K562 (cell line): ENCODE data around the gene MCCC1. TPM values are rescaled to one million over a fixed set of nuclear protein-coding genes. Genes with fewer than 3 reads are reported as not detected.
A peak's percentile ranks its signal among the peaks of the same experiment; 100 is the strongest.

ENCODE experiments used
- ATAC-seq: fragments of 200-7000 bp; cut with Tn5 transposase; 3 replicates; pipeline ENCODE4 v1.9.1; 2020; ENCODE audit warnings: moderate library complexity
- BruUV-seq: library from RNA; stranded (reverse); fragments of 400-500 nt; replicated peaks from 2 replicates; lab custom pipeline; 2021; lab: Mats Ljungman, UMichigan
- CTCF ChIA-PET: fragments of 300-600 bp; formaldehyde crosslinking; extraction: SDS; loops from one replicate; lab custom pipeline; 2021; ENCODE audit warnings: low intra/inter-chr PET ratio; lab: Yijun Ruan, JAX
- POLR2A ChIA-PET: fragments of 300-600, 350-650 bp; sonication (Branson Sonifier 250); formaldehyde crosslinking; extraction: SDS; loops from one replicate; lab custom pipeline; 2021; ENCODE audit warnings: antibody characterized with exemption, inconsistent platforms; lab: Yijun Ruan, JAX
- DNase-seq, 4 experiments: peaks; one replicate each; pipeline versions ENCODE4 v3.0.0 to v3.0.0-alpha.2; 2011 to 2018; ENCODE audit warnings: low spot score in 3 of 4, mixed read lengths in 3 of 4; ENCODE audit errors: extremely low read depth in 1 of 4
- FAIRE-seq: peaks from 2 replicates; lab custom pipeline; 2011; peaks lifted over from hg19 to GRCh38; lab: Jason Lieb, UNC
- H2AFZ ChIP-seq: 2 replicates; pipeline ENCODE4 v1.6.0; 2011; ENCODE audit warnings: low read depth, low read length, control low read depth, inconsistent platforms
- H3K27ac ChIP-seq: fragments of 200-600 bp; 3 replicates; pipeline ENCODE4 v1.8.0; 2011; ENCODE audit warnings: low read depth, mild to moderate bottlenecking, control low read depth, inconsistent platforms, low read length, moderate library complexity, mixed read lengths; ENCODE audit errors: extremely low read depth
- H3K27me3 ChIP-seq, 2 experiments: fragments of 300-600 bp in 1 of 2; 2 replicates in 1 of 2; 3 replicates in 1 of 2; pipeline versions ENCODE4 v1.6.0 to v1.8.0; 2011; ENCODE audit warnings: inconsistent platforms in 2 of 2, low read length in 2 of 2, mild to moderate bottlenecking in 1 of 2, mixed read lengths in 1 of 2, moderate library complexity in 1 of 2; ENCODE audit not compliant: control insufficient read depth in 2 of 2, insufficient read depth in 2 of 2
- H3K36me3 ChIP-seq: fragments of 300-600 bp; 3 replicates; pipeline ENCODE4 v1.8.0; 2011; ENCODE audit warnings: mild to moderate bottlenecking, low read length, inconsistent platforms; ENCODE audit not compliant: control insufficient read depth, insufficient read depth
- H3K4me1 ChIP-seq, 2 experiments: fragments of 200-600 bp in 1 of 2; replicated peaks in 1 of 2; 2 replicates in 1 of 2; 3 replicates in 1 of 2; pipeline versions ENCODE4 v1.5.1 to v1.8.0; 2011; ENCODE audit warnings: inconsistent platforms in 2 of 2, low read length in 2 of 2, mild to moderate bottlenecking in 1 of 2, mixed read lengths in 1 of 2, moderate library complexity in 1 of 2; ENCODE audit not compliant: control insufficient read depth in 2 of 2, insufficient read depth in 2 of 2
- H3K4me2 ChIP-seq: 2 replicates; pipeline ENCODE4 v1.6.1; 2011; ENCODE audit warnings: low read length, control low read depth, inconsistent platforms, mixed read lengths; ENCODE audit not compliant: insufficient read depth
- H3K4me3 ChIP-seq: fragments of 200-600 bp; sonication (generic), shearing (Covaris generic); 2 replicates; pipeline ENCODE4 v1.5.1; 2016; ENCODE audit warnings: control low read depth, inconsistent platforms
- H3K79me2 ChIP-seq: fragments of 200-600 bp; 3 replicates; pipeline ENCODE4 v1.8.0; 2011; ENCODE audit warnings: low read length, inconsistent platforms; ENCODE audit not compliant: control insufficient read depth, insufficient read depth
- H3K9ac ChIP-seq, 2 experiments: 2 replicates each; pipeline versions ENCODE4 v1.6.0 to v1.6.1; 2011; ENCODE audit warnings: low read depth in 2 of 2, low read length in 2 of 2, control low read depth in 1 of 2, inconsistent platforms in 1 of 2, mild to moderate bottlenecking in 1 of 2, mixed read lengths in 1 of 2; ENCODE audit not compliant: insufficient read depth in 1 of 2
- H3K9me1 ChIP-seq: one replicate; pipeline ENCODE4 v1.6.0; 2011; ENCODE audit warnings: inconsistent platforms, mild to moderate bottlenecking, low read length, moderate library complexity; ENCODE audit not compliant: control insufficient read depth, insufficient read depth
- H3K9me3 ChIP-seq: replicated peaks from 2 replicates; pipeline ENCODE4 v1.5.1; 2011; ENCODE audit warnings: low read depth, low read length, inconsistent platforms; ENCODE audit not compliant: control insufficient read depth, insufficient read depth
- H4K20me1 ChIP-seq: replicated peaks from 2 replicates; pipeline ENCODE4 v1.6.1; 2011; ENCODE audit warnings: low read length, inconsistent platforms, mixed read lengths; ENCODE audit not compliant: control insufficient read depth, insufficient read depth
- POLR2AphosphoS2 ChIP-seq: IDR thresholded peaks from 2 replicates; pipeline ENCODE4 v1.6.1; 2012; ENCODE audit warnings: low read length, improper control_type of control experiment
- SRSF9 ChIP-seq: fragments of 200-400 bp; formaldehyde crosslinking; IDR thresholded peaks from 2 replicates; pipeline ENCODE4 v1.6.1; 2017; ENCODE audit warnings: low read depth, low read length, borderline replicate concordance
- WGBS: fragments of 100-300 bp; shearing (Covaris generic); methylation state at CpG from one replicate; pipeline ENCODE4 v1.1.6; 2016; ENCODE audit warnings: low coverage, mixed read lengths; ENCODE audit not compliant: insufficient coverage; ENCODE audit errors: missing lambda C conversion rate; 5-methylcytosine and 5-hydroxymethylcytosine counted together
- in situ Hi-C: fragments of 300-500 bp; cut with MboI; formaldehyde crosslinking; loops from 4 replicates; pipeline ENCODE4 v1.15.0; 2018; ENCODE audit warnings: inconsistent platforms, mixed read lengths
- intact Hi-C: fragments of 100-400 bp; cut with micrococcal nuclease; formaldehyde crosslinking; loops from 2 replicates; pipeline ENCODE4 v1.14.2; 2022
- polyA plus RNA-seq, 8 experiments: library from polyadenylated mRNA; depleted of rRNA in 4 of 8; stranded (reverse) in 5 of 8; unstranded in 3 of 8; fragments of >200 nt; fragmentation: Nextera tagmentation in 2 of 8; fragmentation: Illumina TruSeq in 1 of 8; extraction: Ambion mirVana in 2 of 8; extraction: Trizol in 1 of 8; gene quantifications; 2 replicates each; pipeline versions ENCODE4 v1.2.1 to v1.2.3, GENCODE V29; 2011 to 2014; ENCODE audit warnings: inconsistent platforms in 1 of 8, missing spikeins in 1 of 8
- total RNA-seq, 7 experiments: library from RNA; depleted of rRNA in 6 of 7; stranded (reverse); fragments of >200 nt in 6 of 7; fragmentation: Illumina TruSeq in 2 of 7; extraction: Trizol in 2 of 7; gene quantifications; 2 replicates each; pipeline versions ENCODE4 v1.2.1 to v1.2.3, GENCODE V29; 2011 to 2021; ENCODE audit warnings: low replicate concordance in 1 of 7
- TF ChIP-seq, protein P1 (sequence below): fragments of 200-600 bp; sonication (generic); IDR thresholded peaks from one replicate; pipeline ENCODE4 v1.6.1; 2012; ENCODE audit warnings: mild to moderate bottlenecking, low read depth, low read length, inconsistent platforms

Gene MCCC1
- total and polyA plus RNA-seq, 9 of the 15 experiments (the other 6 are each of a cell fraction or from before 2014, with no cell fraction given): 13.7 to 26.9 (median 23.0) TPM

GRCh38 chr3:183114384-183115178 is 15.3 kb upstream of the MCCC1 start:
- DNase-seq (no peak), FAIRE-seq (no peak), ATAC-seq (peak; percentile 57)
- Histone ChIP-seq H3K4me2 (peak overlapping the region; percentile 17; the same call in 1 of the 2 replicates), H3K27ac (no peak overlapping the region), H3K79me2 (no peaks in the 10 kb centered on the region), H3K4me3 (no peak overlapping the region), H3K4me1 (peaks cover 0 to 8% of the 10 kb centered on the region in 2 experiments; a peak in 4 of 5 replicates), H3K36me3 (no peaks in the 10 kb centered on the region), H3K9me1 (no peaks in the 10 kb centered on the region), H2AFZ (peak overlapping the region; percentile 12; the same call in 1 of the 2 replicates), H4K20me1 (no peaks in the 10 kb centered on the region), H3K27me3 (peaks cover 10 to 25% of the 10 kb centered on the region in 2 experiments), H3K9ac (no peak overlapping the region), H3K9me3 (no peaks in the 10 kb centered on the region; the same call in 1 of the 2 replicates)
- ChIA-PET CTCF (no interaction called here), POLR2A (no interaction called here)
- no TSS peak for BruUV-seq
- WGBS: 16% methylated on average over 13 of the region's 13 CpGs
- intact Hi-C loops (loop anchor here (1.0 to 2.0 kb wide), 2 partner anchors 205 to 400 kb away; no protein-coding TSS in a partner anchor), in situ Hi-C loops (no loop called here)
- TF ChIP-seq, protein P1, sequence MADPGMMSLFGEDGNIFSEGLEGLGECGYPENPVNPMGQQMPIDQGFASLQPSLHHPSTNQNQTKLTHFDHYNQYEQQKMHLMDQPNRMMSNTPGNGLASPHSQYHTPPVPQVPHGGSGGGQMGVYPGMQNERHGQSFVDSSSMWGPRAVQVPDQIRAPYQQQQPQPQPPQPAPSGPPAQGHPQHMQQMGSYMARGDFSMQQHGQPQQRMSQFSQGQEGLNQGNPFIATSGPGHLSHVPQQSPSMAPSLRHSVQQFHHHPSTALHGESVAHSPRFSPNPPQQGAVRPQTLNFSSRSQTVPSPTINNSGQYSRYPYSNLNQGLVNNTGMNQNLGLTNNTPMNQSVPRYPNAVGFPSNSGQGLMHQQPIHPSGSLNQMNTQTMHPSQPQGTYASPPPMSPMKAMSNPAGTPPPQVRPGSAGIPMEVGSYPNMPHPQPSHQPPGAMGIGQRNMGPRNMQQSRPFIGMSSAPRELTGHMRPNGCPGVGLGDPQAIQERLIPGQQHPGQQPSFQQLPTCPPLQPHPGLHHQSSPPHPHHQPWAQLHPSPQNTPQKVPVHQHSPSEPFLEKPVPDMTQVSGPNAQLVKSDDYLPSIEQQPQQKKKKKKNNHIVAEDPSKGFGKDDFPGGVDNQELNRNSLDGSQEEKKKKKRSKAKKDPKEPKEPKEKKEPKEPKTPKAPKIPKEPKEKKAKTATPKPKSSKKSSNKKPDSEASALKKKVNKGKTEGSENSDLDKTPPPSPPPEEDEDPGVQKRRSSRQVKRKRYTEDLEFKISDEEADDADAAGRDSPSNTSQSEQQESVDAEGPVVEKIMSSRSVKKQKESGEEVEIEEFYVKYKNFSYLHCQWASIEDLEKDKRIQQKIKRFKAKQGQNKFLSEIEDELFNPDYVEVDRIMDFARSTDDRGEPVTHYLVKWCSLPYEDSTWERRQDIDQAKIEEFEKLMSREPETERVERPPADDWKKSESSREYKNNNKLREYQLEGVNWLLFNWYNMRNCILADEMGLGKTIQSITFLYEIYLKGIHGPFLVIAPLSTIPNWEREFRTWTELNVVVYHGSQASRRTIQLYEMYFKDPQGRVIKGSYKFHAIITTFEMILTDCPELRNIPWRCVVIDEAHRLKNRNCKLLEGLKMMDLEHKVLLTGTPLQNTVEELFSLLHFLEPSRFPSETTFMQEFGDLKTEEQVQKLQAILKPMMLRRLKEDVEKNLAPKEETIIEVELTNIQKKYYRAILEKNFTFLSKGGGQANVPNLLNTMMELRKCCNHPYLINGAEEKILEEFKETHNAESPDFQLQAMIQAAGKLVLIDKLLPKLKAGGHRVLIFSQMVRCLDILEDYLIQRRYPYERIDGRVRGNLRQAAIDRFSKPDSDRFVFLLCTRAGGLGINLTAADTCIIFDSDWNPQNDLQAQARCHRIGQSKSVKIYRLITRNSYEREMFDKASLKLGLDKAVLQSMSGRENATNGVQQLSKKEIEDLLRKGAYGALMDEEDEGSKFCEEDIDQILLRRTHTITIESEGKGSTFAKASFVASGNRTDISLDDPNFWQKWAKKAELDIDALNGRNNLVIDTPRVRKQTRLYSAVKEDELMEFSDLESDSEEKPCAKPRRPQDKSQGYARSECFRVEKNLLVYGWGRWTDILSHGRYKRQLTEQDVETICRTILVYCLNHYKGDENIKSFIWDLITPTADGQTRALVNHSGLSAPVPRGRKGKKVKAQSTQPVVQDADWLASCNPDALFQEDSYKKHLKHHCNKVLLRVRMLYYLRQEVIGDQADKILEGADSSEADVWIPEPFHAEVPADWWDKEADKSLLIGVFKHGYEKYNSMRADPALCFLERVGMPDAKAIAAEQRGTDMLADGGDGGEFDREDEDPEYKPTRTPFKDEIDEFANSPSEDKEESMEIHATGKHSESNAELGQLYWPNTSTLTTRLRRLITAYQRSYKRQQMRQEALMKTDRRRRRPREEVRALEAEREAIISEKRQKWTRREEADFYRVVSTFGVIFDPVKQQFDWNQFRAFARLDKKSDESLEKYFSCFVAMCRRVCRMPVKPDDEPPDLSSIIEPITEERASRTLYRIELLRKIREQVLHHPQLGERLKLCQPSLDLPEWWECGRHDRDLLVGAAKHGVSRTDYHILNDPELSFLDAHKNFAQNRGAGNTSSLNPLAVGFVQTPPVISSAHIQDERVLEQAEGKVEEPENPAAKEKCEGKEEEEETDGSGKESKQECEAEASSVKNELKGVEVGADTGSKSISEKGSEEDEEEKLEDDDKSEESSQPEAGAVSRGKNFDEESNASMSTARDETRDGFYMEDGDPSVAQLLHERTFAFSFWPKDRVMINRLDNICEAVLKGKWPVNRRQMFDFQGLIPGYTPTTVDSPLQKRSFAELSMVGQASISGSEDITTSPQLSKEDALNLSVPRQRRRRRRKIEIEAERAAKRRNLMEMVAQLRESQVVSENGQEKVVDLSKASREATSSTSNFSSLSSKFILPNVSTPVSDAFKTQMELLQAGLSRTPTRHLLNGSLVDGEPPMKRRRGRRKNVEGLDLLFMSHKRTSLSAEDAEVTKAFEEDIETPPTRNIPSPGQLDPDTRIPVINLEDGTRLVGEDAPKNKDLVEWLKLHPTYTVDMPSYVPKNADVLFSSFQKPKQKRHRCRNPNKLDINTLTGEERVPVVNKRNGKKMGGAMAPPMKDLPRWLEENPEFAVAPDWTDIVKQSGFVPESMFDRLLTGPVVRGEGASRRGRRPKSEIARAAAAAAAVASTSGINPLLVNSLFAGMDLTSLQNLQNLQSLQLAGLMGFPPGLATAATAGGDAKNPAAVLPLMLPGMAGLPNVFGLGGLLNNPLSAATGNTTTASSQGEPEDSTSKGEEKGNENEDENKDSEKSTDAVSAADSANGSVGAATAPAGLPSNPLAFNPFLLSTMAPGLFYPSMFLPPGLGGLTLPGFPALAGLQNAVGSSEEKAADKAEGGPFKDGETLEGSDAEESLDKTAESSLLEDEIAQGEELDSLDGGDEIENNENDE: no peak
- no peak for TF ChIP-seq POLR2AphosphoS2
- no peak for TF ChIP-seq SRSF9
